ENCODE results near the gene MPRIP.
"Not testable (repeated sequence)": the region's sequence is repeated elsewhere in the genome, so short reads cannot be mapped to it uniquely, and the experiment has no call there.

MPRIP gene

DNA sequence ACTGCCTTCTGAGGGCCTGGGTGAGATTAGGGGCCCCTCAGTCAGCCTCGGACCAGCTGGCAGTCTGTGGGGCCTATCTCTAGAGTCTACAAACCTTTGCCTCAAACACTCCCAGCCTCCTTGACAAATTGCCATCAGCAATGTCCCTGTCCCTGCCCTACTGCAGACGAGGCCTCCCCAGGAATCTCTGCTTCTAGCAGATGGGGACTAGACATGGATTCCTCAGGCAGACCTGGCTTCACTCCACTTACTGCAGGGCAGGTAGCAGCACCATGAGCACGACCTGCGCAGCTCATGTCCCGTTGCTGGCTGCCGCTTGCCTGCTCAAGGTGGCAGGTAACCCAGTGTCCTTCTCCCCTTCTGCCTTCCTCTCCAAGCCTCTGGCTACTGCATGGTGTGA is 114.8 kb downstream of the MPRIP start:
- H3K23ac ChIP-seq (ENCODE audit: low read length): no peak overlapping the region
- no peak overlapping the region for H4K91ac ChIP-seq (ENCODE audit: low read depth, low read length)
- no peak overlapping the region for H3K18ac ChIP-seq (ENCODE audit: low read length)
- no peaks in the 10 kb centered on the region for H3K79me2 ChIP-seq (ENCODE audit: control insufficient read depth, insufficient read depth, low read length, poor library complexity)
- H3K27ac ChIP-seq (ENCODE audit: low read depth, low read length): no peak overlapping the region
- no peak overlapping the region for H2AK5ac ChIP-seq (ENCODE audit: low read length)
- no peak for DNase-seq
- no peaks in the 10 kb centered on the region for H3K79me1 ChIP-seq (ENCODE audit: low read length)
- H2BK5ac ChIP-seq (ENCODE audit: low read depth, low read length, poor library complexity): no peak overlapping the region
- no peak overlapping the region for H4K12ac ChIP-seq (ENCODE audit: low read depth, low read length)
- no peak overlapping the region for H2BK120ac ChIP-seq (ENCODE audit: insufficient read depth, low read length, poor library complexity)
- WGBS (ENCODE audit: extremely low coverage, insufficient coverage, insufficient read length): no CpG with 5 or more reads among the region's 6 CpGs
- H3K36me3 ChIP-seq (ENCODE audit: control insufficient read depth in 1 of 2, insufficient read depth in 2 of 2, low read length in 2 of 2): peaks cover 86 to 92% of the 10 kb centered on the region in 2 experiments
- no peaks in the 10 kb centered on the region for H3K4me1 ChIP-seq (ENCODE audit: control insufficient read depth in 1 of 2, insufficient read depth in 2 of 2, low read length in 2 of 2)
- no peaks in the 10 kb centered on the region for H3K27me3 ChIP-seq (ENCODE audit: insufficient read depth, low read length)
- H3K14ac ChIP-seq (ENCODE audit: low read length): no peak overlapping the region
- no peak overlapping the region for H3K9ac ChIP-seq (ENCODE audit: low read length)
- no peaks in the 10 kb centered on the region for H3K9me3 ChIP-seq (ENCODE audit: insufficient read depth, low read depth, low read length)
- H3K4me2 ChIP-seq (ENCODE audit: low read length): no peak overlapping the region
- H3K4ac ChIP-seq (ENCODE audit: low read depth, low read length): no peak overlapping the region
- H3K4me3 ChIP-seq (ENCODE audit: low read depth, low read length): no peak overlapping the region
- no peak overlapping the region for H4K8ac ChIP-seq (ENCODE audit: low read depth, low read length)
- no peak overlapping the region for H2AFZ ChIP-seq (ENCODE audit: insufficient read depth, low read length, poor library complexity)
- H2BK12ac ChIP-seq (ENCODE audit: low read length): no peak overlapping the region

- not testable (repeated sequence) for H4K12ac ChIP-seq (ENCODE audit: low read depth, low read length); H3K18ac ChIP-seq (ENCODE audit: low read length); DNase-seq; H4K91ac ChIP-seq (ENCODE audit: low read depth, low read length); H3K4me3 ChIP-seq (ENCODE audit: low read depth, low read length); H2BK5ac ChIP-seq (ENCODE audit: low read depth, low read length, poor library complexity); H2BK120ac ChIP-seq (ENCODE audit: insufficient read depth, low read length, poor library complexity); H3K4me1 ChIP-seq (ENCODE audit: control insufficient read depth in 1 of 2, insufficient read depth in 2 of 2, low read length in 2 of 2); H2BK12ac ChIP-seq (ENCODE audit: low read length); H3K14ac ChIP-seq (ENCODE audit: low read length); H4K8ac ChIP-seq (ENCODE audit: low read depth, low read length); H3K23ac ChIP-seq (ENCODE audit: low read length); H3K9me3 ChIP-seq (ENCODE audit: insufficient read depth, low read depth, low read length); H3K27ac ChIP-seq (ENCODE audit: low read depth, low read length); H2AFZ ChIP-seq (ENCODE audit: insufficient read depth, low read length, poor library complexity); H3K79me2 ChIP-seq (ENCODE audit: control insufficient read depth, insufficient read depth, low read length, poor library complexity); H3K79me1 ChIP-seq (ENCODE audit: low read length); H3K4ac ChIP-seq (ENCODE audit: low read depth, low read length); H3K9ac ChIP-seq (ENCODE audit: low read length); H3K4me2 ChIP-seq (ENCODE audit: low read length); H2AK5ac ChIP-seq (ENCODE audit: low read length); H3K27me3 ChIP-seq (ENCODE audit: insufficient read depth, low read length)
- H3K36me3 ChIP-seq (ENCODE audit: control insufficient read depth in 1 of 2, insufficient read depth in 2 of 2, low read length in 2 of 2): peaks cover 78 to 88% of the 10 kb centered on the region in 2 experiments
- WGBS (ENCODE audit: extremely low coverage, insufficient coverage, insufficient read length): no CpG with 5 or more reads among the region's 33 CpGs
Observed at GRCh38 chr17:17158506-17158905, 116.2 kb downstream of the MPRIP start.

DNA sequence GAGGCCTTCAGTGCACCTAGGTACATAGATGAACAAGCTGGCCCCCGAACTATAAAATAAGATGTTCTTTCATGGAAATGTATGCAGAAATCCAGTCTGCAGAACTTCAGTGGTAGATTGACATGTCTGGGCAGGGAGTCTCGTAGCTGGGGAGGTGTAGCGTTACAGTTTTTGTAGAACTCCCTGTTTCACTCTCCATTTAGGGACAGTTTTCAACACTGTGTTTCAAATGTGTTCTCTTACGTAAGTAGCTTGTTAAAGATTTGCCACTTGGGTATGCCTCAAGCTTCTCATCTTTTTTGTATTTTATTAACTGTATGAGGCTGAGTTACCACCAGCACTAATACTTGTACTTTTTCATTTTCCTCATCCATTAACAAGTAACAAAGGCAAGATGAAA is 117.3 kb downstream of the MPRIP start:
- WGBS (ENCODE audit: extremely low coverage, insufficient coverage, insufficient read length): no CpG with 5 or more reads among the region's 4 CpGs
- peaks cover 75 to 87% of the 10 kb centered on the region in 2 experiments for H3K36me3 ChIP-seq (ENCODE audit: control insufficient read depth in 1 of 2, insufficient read depth in 2 of 2, low read length in 2 of 2)
- no peak for DNase-seq

DNA sequence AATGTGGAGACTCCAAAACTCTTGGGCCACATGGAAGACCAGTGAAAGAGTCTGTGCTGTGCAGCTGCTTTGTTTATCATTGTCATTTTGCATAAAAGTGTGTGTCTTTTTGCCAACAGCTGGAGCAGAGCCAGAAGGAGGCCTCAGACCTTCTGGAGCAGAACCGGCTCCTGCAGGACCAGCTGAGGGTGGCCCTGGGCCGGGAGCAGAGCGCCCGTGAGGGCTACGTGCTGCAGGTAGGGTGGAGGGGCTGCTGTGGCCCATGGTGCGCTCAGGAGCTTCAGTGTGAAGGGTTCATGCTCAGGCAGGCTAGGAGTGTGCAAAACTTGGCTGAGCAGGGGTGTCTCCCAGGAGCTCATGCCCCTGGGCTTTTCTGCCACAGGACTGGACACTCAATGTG is 118.9 kb downstream of the MPRIP start:
- H4K12ac ChIP-seq (ENCODE audit: low read depth, low read length): no peak overlapping the region
- H3K79me1 ChIP-seq (ENCODE audit: low read length): no peaks in the 10 kb centered on the region
- no peak overlapping the region for H2BK120ac ChIP-seq (ENCODE audit: insufficient read depth, low read length, poor library complexity)
- H4K91ac ChIP-seq (ENCODE audit: low read depth, low read length): no peak overlapping the region
- H3K9me3 ChIP-seq (ENCODE audit: insufficient read depth, low read depth, low read length): peaks cover 3% of the 10 kb centered on the region
- no peak overlapping the region for H2BK5ac ChIP-seq (ENCODE audit: low read depth, low read length, poor library complexity)
- H3K9ac ChIP-seq (ENCODE audit: low read length): no peak overlapping the region
- DNase-seq: no peak
- no peak overlapping the region for H3K23ac ChIP-seq (ENCODE audit: low read length)
- no peaks in the 10 kb centered on the region for H3K79me2 ChIP-seq (ENCODE audit: control insufficient read depth, insufficient read depth, low read length, poor library complexity)
- no peak overlapping the region for H3K4me2 ChIP-seq (ENCODE audit: low read length)
- no peak overlapping the region for H2BK12ac ChIP-seq (ENCODE audit: low read length)
- no peak overlapping the region for H2AFZ ChIP-seq (ENCODE audit: insufficient read depth, low read length, poor library complexity)
- H3K36me3 ChIP-seq (ENCODE audit: control insufficient read depth in 1 of 2, insufficient read depth in 2 of 2, low read length in 2 of 2): peaks cover 75 to 88% of the 10 kb centered on the region in 2 experiments
- no CpG with 5 or more reads among the region's 6 CpGs for WGBS (ENCODE audit: extremely low coverage, insufficient coverage, insufficient read length)
- no peak overlapping the region for H3K18ac ChIP-seq (ENCODE audit: low read length)
- no peak overlapping the region for H3K14ac ChIP-seq (ENCODE audit: low read length)
- H3K27ac ChIP-seq (ENCODE audit: low read depth, low read length): no peak overlapping the region
- no peaks in the 10 kb centered on the region for H3K4me1 ChIP-seq (ENCODE audit: control insufficient read depth in 1 of 2, insufficient read depth in 2 of 2, low read length in 2 of 2)
- H3K4ac ChIP-seq (ENCODE audit: low read depth, low read length): no peak overlapping the region
- no peak overlapping the region for H4K8ac ChIP-seq (ENCODE audit: low read depth, low read length)
- H3K4me3 ChIP-seq (ENCODE audit: low read depth, low read length): no peak overlapping the region
- no peaks in the 10 kb centered on the region for H3K27me3 ChIP-seq (ENCODE audit: insufficient read depth, low read length)
- no peak overlapping the region for H2AK5ac ChIP-seq (ENCODE audit: low read length)

More for the DNA sequence above, 117.3 kb downstream of the MPRIP start:
- H3K9me3 ChIP-seq (ENCODE audit: insufficient read depth, low read depth, low read length): peaks cover 2% of the 10 kb centered on the region
- H3K4me1 ChIP-seq (ENCODE audit: control insufficient read depth in 1 of 2, insufficient read depth in 2 of 2, low read length in 2 of 2): no peaks in the 10 kb centered on the region
- H2BK12ac ChIP-seq (ENCODE audit: low read length): no peak overlapping the region
- no peak overlapping the region for H3K4ac ChIP-seq (ENCODE audit: low read depth, low read length)
- no peak overlapping the region for H3K18ac ChIP-seq (ENCODE audit: low read length)
- no peak overlapping the region for H4K8ac ChIP-seq (ENCODE audit: low read depth, low read length)
- H3K27ac ChIP-seq (ENCODE audit: low read depth, low read length): no peak overlapping the region
- H3K79me1 ChIP-seq (ENCODE audit: low read length): no peaks in the 10 kb centered on the region
- no peak overlapping the region for H4K91ac ChIP-seq (ENCODE audit: low read depth, low read length)
- H3K9ac ChIP-seq (ENCODE audit: low read length): no peak overlapping the region
- H4K12ac ChIP-seq (ENCODE audit: low read depth, low read length): no peak overlapping the region
- no peaks in the 10 kb centered on the region for H3K79me2 ChIP-seq (ENCODE audit: control insufficient read depth, insufficient read depth, low read length, poor library complexity)
- no peak overlapping the region for H2BK120ac ChIP-seq (ENCODE audit: insufficient read depth, low read length, poor library complexity)
- H2BK5ac ChIP-seq (ENCODE audit: low read depth, low read length, poor library complexity): no peak overlapping the region
- no peak overlapping the region for H3K4me3 ChIP-seq (ENCODE audit: low read depth, low read length)
- H3K4me2 ChIP-seq (ENCODE audit: low read length): no peak overlapping the region
- no peak overlapping the region for H2AFZ ChIP-seq (ENCODE audit: insufficient read depth, low read length, poor library complexity)
- H2AK5ac ChIP-seq (ENCODE audit: low read length): no peak overlapping the region
- H3K23ac ChIP-seq (ENCODE audit: low read length): no peak overlapping the region
- H3K27me3 ChIP-seq (ENCODE audit: insufficient read depth, low read length): no peaks in the 10 kb centered on the region
- no peak overlapping the region for H3K14ac ChIP-seq (ENCODE audit: low read length)

All from trophoblast cell (in vitro differentiated cells and primary cell).